ENCODE data around the gene PADI3. TPM values are rescaled to one million over a fixed set of nuclear protein-coding genes. Genes with fewer than 3 reads are reported as not detected.
A peak's percentile ranks its signal among the peaks of the same experiment; 100 is the strongest.

Gene PADI3
- total RNA-seq, 4 donors from 2014 or later: not detected

GRCh38 chr1:17330856-17331255, 82.0 kb downstream of the PADI3 start:
- DNase-seq: no peak

GRCh38 chr1:17333081-17333480, 84.2 kb downstream of the PADI3 start:
- no peaks in the 10 kb centered on the region for H3K27me3 ChIP-seq
- no peaks in the 10 kb centered on the region for H3K36me3 ChIP-seq
- no peaks in the 10 kb centered on the region for H3K9me3 ChIP-seq
- H3K27ac ChIP-seq: no peak overlapping the region
- no peak overlapping the region for H3K4me3 ChIP-seq
- H3K4me1 ChIP-seq: no peaks in the 10 kb centered on the region
- no peak for TF ChIP-seq CTCF (IDR thresholded peaks at IDR 0.05)
- TF ChIP-seq POLR2A (IDR thresholded peaks at IDR 0.05): no peak
- no peak for DNase-seq

More at GRCh38 chr1:17330856-17331255, 82.0 kb downstream of the PADI3 start:
- Histone ChIP-seq H3K27me3 (no peaks in the 10 kb centered on the region), H3K4me1 (no peaks in the 10 kb centered on the region), H3K36me3 (no peaks in the 10 kb centered on the region), H3K4me3 (no peak overlapping the region), H3K27ac (peak overlapping the region in 1 of 4 donors; percentile 59), H3K9me3 (no peaks in the 10 kb centered on the region)
- TF ChIP-seq POLR2A (IDR thresholded peaks at IDR 0.05): no peak
- no peak for TF ChIP-seq CTCF (IDR thresholded peaks at IDR 0.05)

Small RNA genes lying within 50 kb of the gene (small RNA-seq; reads per million reads assigned to genes)
- 0 reads per million in 2 donors for gene MIR3972

Other genes with a start within 250 kb of the PADI3 start
- gene ATP13A2, start 237.2 kb upstream of the PADI3 start, total RNA-seq: 10 to 100 TPM; 20.6 to 58.0 (median 44.5) TPM
- gene SDHB, start 195.1 kb upstream of the PADI3 start, total RNA-seq: 100 to 1,000 TPM; 106 to 277 (median 175) TPM
- 100 to 1,000 TPM in 1 of 4 donors, 10 to 100 TPM in 3; 29.7 to 191 (median 57.9) TPM for gene PADI2, start 129.6 kb upstream of the PADI3 start, total RNA-seq
- gene PADI1, start 44.0 kb upstream of the PADI3 start, total RNA-seq: not detected
- not detected for gene PADI4, start 59.1 kb downstream of the PADI3 start, total RNA-seq
- gene PADI6, start 123.1 kb downstream of the PADI3 start, total RNA-seq: not detected
- 10 to 100 TPM; 22.9 to 54.5 (median 34.9) TPM for gene RCC2, start 190.6 kb downstream of the PADI3 start, total RNA-seq

Measured in Peyer's patch (tissue), 4 donors.